Activated naive CD8-positive, alpha-beta T cell treated with anti-CD3 and anti-CD28 coated beads, Interleukin-2, amount 50 U/mL, for 16 hours (primary cell): ENCODE measurements around the gene MAP3K14.
A peak's percentile ranks its signal among the peaks of the same experiment; 100 is the strongest.
"Not testable (repeated sequence)": the region's sequence is repeated elsewhere in the genome, so short reads cannot be mapped to it uniquely, and the experiment has no call there.

Experiments
- DNase-seq: peaks from one replicate; pipeline ENCODE4 v3.0.0-alpha.2; 2020; ENCODE audit warnings: low read depth, low spot score

MAP3K14 gene

DNA sequence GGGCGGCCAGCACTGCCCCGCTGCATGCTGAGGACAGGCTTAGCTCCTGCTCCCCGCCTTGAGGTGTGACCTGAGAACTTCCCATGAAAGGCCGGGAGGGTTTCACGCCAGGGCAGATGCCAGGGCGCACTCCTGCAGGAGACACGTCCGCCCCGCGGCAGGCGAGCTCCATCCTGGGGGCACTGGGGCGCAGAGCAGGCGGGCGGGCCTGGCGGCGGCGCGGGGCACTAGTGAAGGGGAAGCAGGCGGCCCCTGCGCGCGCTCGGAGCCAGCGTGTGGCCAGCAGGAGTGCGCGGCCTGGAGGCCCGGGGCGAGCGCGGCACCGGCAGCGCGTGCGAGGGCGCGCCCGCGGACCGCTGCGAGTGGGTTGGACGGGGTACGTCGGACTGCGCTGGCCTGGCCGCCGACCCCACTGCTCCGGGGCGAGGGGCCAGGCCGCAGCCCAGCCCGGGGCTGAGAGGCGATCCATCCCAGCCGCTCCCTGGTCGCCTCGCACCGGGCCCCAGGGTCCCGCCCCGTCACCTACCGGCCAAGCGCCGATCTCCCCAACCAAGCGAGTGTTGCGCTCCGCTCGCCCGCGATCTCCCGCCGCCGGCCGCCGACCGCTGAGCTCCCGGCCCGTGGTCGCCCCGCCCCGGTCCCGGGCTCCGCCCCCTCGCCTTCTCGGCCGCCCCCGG is at the start of gene MAP3K14:
MAP3K14 (minus strand) TSS at position 587 of the 677 bp plus-strand sequence. CDS start 26,275 bp downstream, outside the sequence.
- DNase-seq = peak; percentile 8

DNA sequence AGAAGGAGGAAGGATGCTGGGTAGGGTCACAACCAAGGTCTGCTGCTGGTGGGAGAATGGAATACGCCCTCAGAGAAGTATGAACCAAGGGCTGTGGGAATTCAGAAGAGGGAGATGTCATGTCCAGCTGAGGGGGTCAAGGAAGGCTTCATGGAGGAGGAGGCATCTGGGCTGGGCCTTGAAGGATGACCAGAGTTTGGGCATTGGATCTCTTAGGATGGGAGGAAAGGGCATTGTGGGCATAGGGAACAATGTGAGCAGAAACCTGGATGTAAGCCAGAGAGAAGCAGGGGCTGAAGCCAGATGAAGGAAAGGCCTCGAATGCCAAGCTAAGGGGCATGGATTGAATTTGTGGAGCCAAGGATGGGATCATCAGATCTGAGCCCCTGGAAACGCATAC is 49.2 kb upstream of the MAP3K14 start:
- no peak for DNase-seq

DNA sequence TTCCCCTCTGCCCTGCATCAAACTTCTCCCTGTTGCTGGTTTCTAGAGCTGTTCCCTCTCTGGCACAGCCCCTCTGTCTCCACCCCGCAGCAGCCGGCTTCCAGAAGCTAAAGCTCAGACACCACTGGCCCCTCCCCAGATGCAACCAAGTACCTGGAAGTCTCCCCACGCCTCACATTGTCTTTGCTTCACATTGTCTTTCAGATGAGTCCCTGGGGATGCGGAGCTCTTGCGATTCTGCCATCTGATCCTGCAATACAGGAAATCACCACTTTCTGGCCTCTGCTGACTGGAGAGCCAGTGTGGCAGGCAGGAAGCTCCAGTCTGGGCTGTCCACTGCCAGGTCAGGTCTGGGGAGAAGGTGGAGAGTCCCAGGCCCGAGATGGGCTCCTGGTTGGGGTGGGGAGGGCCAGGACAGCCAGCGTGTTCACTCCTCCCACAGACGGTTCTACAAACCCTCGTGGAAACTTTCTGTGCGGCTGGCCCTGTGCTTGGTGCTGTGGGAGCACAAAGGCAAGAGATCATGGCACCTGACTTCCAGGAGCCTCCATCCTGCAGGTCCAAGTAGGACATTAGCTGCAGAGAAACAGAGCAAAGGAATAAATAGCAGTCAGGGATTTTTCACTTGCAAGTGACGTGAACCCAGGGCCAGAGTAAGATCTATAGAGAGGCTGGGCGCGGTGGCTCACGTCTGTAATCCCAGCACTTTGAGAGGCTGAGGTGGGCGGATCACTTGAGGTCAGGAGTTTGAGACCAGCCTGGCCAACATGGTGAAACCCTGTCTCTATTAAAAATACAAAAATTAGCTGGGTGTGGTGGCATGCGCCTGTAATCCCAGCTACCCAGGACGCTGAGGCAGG is 47.9 kb upstream of the MAP3K14 start:
- no peak for DNase-seq

DNA sequence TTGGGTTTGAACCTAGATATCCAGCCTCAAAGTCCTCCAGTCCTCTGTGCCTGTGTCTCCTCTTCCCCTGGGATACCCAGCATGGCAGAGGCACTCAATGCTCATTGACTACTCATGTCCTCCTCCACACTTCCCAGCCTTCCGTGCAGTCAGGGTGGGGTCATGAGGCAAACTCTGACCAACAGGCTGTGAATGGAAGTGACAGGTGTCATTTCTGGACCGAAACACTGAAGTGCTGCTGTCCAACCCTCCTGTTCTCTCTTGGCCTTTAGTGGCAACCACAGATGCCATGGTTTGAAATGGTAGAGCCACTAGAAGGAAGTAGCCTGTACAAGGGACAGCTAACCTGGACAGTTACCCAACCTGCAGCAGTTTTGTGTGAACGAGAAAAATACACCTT is 46.7 kb upstream of the MAP3K14 start:
- no peak for DNase-seq

DNA sequence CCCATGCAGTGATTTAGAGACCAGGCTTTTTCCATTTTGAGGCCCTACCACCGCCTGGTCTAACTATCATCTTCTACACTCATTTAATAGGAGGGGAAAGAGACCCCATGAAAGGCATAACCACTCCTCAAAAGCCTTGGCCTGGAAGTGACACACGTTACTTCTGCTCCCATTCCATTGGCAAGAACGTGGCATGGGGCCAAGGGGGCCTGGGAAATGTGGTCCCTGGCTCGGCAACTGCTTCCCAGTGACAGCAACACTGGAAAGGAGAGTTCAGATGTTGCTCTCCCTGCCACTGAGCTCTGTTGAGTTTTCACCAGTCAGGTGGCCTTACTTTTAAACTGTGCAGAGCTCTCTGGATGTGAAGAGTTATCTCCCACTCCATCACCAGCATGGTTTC is 45.2 kb upstream of the MAP3K14 start:
- DNase-seq = no peak

DNA sequence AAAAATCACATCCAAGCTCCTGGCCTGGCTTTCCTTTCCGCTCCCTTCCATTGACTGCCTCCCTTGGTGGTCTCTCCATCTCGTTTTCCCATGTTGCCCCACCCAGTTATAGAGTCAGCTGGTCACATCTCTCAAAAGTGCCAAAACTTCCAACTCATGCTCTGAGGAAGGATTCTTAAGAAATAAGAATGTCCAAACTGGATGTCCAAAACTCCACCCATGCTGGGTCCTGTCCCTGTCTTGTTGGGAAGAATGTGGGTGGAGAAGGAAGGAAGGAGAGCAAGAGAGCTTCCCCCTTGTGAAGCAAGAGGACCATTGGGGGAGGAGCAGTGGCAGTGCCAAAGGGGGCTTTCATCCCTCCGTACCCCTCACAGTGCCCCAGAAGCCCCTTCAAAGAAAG is 44.6 kb upstream of the MAP3K14 start:
- no peak for DNase-seq

DNA sequence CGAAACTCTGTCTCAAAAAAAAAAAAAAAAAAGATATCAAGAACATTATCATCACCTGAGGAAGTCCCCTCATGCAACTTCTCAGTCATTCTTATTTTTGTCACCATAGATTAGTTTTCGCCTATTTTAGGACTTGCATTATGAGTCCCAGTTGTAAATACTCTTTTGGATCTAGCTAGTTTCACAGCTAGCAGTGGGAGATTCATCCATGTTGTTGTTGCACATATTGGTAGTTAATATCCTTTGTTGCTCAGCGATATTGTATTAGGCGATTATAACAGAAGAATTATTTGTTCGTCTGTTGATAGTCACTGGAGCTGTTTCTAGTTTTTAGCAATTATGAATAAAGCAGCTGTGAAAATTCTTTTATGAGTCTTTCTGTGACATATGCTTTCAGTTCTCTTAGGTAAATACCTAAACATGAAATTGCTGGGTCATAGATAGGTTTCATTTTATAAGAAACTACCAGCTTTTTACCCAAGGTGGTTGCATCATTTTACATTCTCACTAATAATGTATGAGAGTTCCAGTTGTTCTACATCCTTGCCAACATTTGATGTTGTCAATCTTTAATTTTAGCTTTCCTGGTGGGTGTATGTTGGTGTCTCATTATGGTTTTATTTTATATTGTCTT is 40.7 kb upstream of the MAP3K14 start:
- no peak for DNase-seq

DNA sequence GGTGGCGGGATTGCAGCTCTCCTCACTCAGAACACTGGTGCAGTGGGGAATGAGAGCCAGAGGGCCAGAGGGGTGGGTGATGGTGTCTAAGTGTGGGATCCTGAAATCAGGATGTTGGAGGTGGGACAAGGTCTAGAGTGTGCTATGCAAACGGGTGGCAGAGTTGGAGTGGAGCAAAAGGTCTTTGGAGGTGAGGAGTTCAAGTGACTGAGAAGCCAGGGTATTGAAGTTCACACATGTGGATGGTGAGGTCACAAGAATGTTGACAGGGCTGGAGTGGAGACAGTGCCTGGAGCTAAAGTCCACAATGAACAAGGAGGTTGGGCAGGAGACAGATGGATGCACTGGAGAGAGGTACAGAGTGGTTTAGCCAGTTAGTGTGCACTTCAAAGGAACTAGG is 38.3 kb upstream of the MAP3K14 start:
- no peak for DNase-seq

DNA sequence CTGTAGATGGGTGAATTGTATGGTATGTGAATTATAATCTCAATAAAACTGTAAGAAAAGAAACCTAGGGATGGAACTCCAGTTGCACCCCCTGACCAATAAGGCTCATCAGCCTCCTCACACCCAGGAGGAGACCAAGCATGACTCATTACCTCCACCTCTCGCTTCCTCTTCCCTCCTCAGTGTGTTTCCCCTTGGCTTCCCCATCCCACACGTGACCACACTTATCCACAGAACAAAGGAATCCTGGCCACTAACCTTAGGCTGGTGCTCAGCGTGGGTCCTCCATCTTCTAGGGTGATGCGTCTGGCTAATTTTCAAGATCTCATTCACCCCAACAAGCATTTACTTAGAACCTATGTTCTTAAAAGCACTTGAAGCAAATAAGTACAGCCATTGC is 36.2 kb upstream of the MAP3K14 start:
- no peak for DNase-seq

DNA sequence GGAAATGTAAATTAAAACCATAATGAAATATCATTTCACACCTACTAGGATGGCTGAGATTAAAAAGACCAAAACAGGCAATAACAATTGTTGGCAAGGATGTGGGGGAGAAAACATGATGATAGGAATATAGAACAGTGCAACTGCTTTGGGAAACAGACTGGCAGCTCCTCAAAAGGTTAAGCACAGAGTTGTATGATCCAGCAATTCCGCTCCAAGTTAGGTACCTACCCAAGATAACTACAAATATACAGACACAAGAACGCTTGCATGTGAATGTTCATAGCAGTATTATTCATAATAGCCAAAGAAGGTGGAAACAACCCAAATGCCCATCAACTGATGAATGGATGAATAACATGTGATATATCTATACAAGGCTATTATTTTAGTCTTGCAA is 35.0 kb upstream of the MAP3K14 start:
- no peak for DNase-seq

DNA sequence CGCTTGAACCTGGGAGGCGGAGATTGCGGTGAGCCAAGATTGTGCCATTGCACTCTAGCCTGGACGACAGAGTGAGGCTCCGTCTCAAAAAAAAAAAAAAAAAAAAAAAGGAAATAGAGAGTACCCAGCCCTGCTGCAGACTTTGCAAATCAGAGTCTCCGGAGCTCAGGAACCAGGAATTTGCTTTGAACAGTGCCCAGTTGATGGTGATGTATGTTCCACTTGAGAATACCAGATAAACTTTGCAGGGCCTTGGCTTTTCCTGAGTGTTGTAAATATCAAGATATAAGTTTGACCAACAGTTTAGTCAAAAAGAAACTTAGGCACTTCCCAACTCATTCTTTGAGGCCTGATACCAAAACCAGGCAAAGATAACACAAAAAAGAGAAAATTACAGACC is 30.6 kb upstream of the MAP3K14 start:
- no peak for DNase-seq

DNA sequence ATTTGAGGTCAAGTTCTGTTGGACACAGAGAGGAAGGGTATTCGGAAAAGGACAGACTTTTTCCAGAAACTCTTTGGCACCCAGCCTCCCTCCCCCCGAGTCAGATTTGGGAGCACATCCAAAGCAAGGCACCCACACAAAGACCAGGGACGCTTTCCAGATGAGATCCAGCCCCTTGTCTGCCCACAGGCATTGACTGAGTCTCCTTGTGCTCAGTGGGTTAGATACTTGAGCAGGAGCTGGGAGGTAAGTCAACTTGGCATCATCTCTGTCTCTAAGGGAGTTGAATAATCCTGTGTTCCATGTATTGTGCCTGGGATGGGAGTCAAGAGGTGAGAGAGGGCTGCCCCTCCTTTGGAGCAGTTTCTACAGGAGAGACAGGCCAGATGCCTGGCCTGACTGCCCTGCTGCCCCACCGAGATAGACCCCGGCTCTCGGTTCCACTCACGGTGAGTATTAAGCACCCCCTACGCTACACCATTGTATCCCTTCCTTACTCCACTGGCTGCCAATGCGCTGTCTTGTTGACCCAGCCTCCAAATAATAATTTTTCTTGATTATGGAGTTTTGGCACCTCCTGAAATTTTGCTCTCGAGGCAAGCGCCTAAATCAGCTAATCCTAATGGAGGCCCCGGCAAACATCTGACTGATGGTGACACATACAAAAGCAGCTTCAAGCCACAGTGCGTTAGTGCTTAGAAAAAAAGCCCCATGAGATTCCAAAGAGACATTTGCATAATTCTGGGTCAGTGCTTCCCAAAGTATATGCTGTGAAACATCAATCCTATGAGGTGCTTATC is 29.6 kb upstream of the MAP3K14 start:
- DNase-seq = no peak

DNA sequence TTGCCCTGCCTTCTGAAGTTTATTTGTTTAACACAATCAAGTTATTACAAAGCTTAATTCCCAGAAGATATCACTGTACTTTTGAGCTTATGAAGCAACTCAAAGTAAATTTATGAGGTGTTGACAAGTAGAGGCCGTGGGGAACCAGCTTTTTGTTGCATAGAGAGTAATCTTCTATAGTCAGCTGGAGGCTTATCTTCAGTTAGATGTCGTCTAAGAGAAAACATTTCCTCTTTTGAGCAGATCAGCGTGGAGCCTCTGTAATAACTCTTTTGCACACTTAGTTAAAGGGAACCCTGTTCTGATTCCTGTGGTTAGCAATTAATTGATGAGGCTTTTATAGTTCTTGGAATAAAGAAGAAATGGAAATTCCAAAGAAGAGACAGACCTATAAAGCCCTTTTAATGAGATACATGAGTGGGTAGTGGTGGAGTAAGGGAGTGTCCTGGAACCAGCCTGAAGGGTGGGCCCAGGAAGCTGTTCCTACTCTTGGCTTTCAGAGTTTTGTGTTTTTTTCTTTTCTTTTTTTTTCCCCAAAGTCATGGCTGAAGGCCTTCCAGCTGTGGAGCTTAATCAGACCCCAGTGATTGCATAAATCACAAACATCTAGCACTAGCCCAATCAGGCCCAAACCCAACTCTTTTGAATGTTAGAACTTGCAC is 28.9 kb upstream of the MAP3K14 start:
- no peak for DNase-seq

DNA sequence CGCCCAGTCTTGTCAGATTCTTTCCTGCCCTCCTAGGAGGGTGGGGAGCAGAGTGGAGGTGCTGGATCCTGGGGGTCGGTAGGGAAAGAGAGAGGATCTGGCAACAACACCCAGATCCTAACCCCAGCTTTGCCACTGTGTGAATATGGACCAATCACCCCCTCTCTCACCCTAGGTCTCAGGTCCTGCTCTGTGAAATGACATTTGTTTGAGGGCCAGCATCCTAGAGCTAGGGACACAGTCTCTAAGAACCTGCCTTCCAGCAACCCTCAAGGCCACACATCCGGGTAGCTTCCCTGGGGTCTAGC is 28.4 kb upstream of the MAP3K14 start:
- DNase-seq = no peak

DNA sequence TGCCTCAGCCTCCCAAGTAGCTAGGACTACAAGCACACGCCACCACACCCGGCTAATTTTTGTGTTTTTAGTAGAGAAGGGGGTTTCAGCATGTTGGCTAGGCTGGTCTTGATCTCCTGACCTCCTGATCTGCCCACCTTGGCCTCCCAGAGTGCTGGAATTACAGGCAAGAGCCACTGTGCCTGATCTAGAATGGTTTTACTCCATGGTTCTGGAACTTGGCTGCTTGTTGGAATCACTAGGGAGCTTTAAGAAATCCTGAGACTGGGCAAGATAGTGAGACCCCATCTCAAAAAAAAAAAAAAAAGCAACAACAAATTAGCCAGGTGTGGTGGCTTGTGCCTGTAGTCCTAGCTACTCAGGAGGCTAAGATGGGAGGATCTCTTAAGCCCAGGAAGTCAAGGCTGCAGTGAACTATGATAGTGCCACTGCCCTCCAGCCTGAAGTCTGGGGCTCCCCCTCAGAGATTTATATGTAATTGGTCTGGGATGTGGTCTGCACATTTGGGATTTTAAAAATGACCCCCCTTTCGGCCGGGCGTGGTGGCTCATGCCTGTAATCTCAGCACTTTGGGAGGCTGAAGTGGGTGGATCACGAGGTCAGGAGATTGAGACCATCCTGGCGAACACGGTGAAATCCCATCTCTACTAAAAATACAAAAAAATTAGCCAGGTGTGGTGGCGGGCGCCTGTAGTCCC is 27.3 kb upstream of the MAP3K14 start:
- DNase-seq = not testable (repeated sequence)

DNA sequence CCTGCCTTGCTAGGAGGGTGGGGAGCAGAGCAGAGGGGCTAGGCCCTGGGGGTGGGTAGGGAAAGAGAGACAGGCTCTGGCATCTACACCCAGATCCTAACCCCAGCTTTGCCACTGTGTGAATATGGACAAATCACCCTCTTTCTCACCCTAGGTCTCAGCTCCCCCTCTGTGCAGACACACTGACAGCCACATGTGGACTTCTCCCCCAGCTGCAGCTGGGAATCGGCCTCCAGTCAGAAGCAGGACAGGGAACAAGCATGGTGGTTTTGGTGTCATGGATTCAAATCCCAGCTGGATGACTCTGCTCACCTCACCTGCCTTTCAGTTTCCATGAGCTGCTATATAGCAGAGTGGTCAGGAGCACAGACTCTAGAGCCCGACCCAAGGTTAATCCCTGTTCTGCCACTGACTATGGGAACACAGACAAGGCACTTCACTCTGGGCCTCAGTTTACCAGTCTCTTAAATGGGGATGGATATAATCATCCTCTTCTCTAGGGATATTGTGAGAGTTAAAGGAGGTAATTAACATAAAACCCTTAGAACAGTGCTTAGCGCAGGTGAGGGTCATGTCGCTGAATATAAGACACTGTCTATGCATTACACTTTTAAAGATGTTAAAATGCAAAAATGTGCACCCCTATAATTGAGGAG is 26.2 kb upstream of the MAP3K14 start:
- no peak for DNase-seq

DNA sequence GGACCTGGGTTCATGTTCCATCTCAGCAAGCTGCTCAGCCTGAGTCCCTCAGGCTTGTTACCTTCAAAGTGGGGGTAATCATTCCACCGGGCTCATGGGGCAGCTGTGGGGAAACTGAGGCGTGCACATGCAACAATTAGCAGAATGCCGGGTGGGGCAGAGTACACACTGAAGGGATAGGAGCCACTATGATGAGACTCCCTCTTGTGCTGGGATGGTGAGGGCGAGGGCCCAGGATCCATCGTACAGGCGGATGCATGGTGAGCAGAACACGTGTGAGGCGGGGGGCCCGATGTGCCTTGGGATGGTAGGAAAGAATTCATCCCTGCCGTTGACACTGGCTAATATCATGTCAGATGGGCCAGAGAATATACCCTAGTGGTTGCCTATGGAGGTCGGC is 25.5 kb upstream of the MAP3K14 start:
- DNase-seq = no peak

DNA sequence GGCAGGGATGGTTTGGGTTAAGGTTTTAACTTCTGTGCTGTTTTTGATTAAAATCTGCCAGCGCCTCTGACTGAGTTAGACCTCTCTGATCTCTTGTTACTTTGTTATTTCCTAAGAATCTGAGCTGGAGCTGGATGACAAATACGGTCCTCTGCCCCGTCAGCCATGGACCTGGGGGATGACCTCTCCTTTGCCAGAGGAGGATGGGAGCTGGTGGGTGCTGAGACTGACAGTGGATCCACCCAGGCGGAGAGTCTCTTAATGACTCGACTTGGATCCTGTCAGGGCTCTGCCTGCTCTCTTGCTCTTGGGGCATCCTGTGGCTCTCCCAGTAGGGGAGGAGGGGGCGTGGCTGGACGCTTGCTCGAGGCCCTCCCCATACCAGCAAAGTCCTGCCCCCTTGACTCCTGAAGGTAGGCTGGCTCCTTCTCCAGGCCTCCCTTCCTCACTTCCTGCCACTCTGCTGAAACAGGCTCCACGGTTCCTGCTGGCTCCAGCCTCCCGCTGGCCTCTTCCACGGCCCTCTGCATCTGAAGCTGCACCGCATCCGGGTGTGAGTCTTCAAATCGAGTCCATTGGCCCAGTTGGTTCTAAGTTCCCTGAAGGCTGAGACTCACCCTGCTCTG is 24.8 kb upstream of the MAP3K14 start:
- DNase-seq = no peak

DNA sequence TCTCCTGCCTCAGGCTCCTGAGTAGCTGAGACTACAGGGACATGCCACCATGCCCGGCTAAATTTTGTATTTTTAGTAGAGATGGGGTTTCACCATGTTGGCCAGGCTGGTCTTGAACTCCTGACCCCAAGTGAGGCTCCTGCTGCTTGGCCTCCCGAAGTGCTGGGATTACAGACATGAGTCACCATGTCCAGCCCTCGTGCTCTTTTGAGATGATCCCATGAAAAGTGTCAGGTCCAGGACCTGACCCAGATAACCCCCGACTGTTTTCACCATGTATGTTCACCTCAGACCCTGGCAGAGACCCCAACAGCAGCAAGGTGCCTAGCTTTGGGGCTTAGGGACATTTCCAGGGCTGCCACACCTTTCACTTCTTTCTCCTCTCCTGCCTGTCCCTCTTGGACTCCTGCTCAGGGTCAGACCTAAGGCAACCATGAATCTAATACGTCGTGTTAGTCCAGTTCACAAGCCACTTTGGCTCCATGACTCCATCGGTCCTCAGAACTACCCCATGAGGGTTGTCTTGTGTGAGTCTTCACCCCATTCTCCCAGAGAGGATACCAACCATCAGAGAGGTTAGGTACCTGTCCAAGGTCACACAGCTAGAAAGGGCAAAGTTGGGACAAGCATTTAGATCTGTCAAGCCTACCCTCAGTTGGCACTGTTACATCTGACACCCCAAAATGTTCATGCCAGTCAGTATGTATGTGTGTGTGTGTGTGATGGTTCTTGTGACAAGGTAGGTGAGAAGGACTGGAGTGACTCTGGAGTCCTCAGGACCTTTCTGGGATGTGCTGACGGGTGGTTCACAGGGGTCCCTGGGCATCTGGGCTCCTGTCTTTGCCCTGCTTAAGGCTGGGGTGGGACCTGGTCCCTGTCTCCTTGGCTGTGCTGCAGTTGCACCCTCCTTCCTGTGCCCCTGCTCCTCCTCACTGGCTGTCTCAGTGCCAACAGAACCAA is 23.1 kb upstream of the MAP3K14 start:
- no peak for DNase-seq
